OCI-LY7 (cell line): ENCODE results near the gene DIP2C.
"Not testable (repeated sequence)": the region's sequence is repeated elsewhere in the genome, so short reads cannot be mapped to it uniquely, and the experiment has no call there.

Experiments used
- EZH2phosphoT487 ChIP-seq: fragments of 200-600 bp; sonication (generic); IDR thresholded peaks from 2 replicates; pipeline ENCODE4 v1.6.1; 2018; ENCODE audit warnings: low read depth, borderline replicate concordance, mild to moderate bottlenecking, mixed run types, antibody characterized with exemption, low read length, moderate library complexity, mixed read lengths
- TF ChIP-seq, protein P1 (sequence below): fragments of 200-600 bp; sonication (generic); conservative IDR thresholded peaks from 2 replicates; pipeline ENCODE4 v1.5.1; 2014; ENCODE audit warnings: mild to moderate bottlenecking, antibody characterized with exemption, low read length, moderate library complexity, mixed read lengths

DNA sequence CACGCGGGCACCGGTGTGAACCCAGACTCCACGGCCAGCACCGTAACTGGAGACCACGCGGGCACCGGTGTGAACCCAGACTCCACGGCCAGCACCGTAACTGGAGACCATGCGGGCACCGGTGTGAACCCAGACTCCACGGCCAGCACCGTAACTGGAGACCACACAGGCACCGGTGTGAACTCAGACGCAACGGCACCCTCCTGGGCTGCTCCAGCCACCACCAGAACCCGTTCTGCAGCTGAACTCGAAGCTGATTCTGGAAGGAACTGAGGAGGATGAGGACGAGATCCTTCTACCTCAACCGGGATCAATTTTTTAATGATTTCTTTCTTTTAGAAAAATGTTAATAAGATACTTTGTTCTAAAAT, 56.7 kb downstream of the DIP2C start:
- TF ChIP-seq, protein P1, sequence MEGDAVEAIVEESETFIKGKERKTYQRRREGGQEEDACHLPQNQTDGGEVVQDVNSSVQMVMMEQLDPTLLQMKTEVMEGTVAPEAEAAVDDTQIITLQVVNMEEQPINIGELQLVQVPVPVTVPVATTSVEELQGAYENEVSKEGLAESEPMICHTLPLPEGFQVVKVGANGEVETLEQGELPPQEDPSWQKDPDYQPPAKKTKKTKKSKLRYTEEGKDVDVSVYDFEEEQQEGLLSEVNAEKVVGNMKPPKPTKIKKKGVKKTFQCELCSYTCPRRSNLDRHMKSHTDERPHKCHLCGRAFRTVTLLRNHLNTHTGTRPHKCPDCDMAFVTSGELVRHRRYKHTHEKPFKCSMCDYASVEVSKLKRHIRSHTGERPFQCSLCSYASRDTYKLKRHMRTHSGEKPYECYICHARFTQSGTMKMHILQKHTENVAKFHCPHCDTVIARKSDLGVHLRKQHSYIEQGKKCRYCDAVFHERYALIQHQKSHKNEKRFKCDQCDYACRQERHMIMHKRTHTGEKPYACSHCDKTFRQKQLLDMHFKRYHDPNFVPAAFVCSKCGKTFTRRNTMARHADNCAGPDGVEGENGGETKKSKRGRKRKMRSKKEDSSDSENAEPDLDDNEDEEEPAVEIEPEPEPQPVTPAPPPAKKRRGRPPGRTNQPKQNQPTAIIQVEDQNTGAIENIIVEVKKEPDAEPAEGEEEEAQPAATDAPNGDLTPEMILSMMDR, result not testable (repeated sequence)
- TF ChIP-seq EZH2phosphoT487, result not testable (repeated sequence)
